ENCODE measurements around the gene FOXP4. TPM values are rescaled to one million over a fixed set of nuclear protein-coding genes. Genes with fewer than 3 reads are reported as not detected.

FOXP4 gene
- polyA plus RNA-seq, 1 of the 3 experiments (the other 2 are of a cell fraction), result 7.3 TPM

DNA sequence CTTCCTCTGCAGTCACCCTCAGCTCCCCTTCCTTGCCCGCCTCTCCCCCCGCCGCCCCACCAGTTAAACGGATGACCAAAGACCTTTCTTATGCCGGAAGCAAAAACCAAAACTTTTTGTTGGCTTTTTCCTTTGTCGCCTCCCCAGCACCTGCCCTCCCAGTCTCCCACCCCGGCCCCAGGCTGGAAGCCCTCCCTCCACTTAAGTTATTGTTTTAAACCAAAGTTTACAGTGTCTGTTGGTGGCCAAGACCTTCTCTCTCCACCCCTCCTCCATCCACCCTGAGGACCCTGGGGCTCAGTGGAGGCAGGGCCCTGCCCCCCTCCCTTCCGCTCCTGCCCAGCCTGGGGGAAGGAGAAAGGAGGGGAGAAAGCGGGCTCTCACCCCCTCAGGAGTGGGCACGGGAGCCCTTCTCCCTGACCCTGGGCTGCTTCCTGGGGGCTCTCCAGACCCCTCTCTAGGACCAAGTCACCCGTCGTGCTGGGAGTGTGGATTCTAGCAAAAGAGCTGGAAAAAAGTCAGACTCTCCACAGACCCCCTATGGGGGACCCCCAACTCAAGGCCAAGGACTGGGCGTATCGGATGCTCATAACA lies 53.8 kb downstream of the FOXP4 start:
- Histone ChIP-seq H3K36me3 (replicated peaks in 1 of 2; ENCODE audit: control insufficient read depth in 1 of 2, insufficient read depth in 2 of 2, low read length in 1 of 2) (peaks cover 0 to 4% of the 10 kb centered on the region in 2 experiments), H3K27me3 (ENCODE audit: insufficient read depth) (no peaks in the 10 kb centered on the region), H3K9ac (no peak overlapping the region), H3K79me2 (ENCODE audit: insufficient read depth) (no peaks in the 10 kb centered on the region), H4K20me1 (ENCODE audit: insufficient read depth) (no peaks in the 10 kb centered on the region), H3K4me1 (ENCODE audit: control insufficient read depth in 1 of 2, insufficient read depth in 2 of 2, low read depth in 1 of 2, low read length in 1 of 2) (peaks cover 0 to 8% of the 10 kb centered on the region in 2 experiments; a peak in 1 of 4 replicates), H3K9me2 (no peaks in the 10 kb centered on the region), H3K4me3 (ENCODE audit: low read depth in 2 of 2, low read length in 1 of 2) (no peak overlapping the region), H2AFZ (ENCODE audit: low read depth) (no peak overlapping the region), H3K4me2 (no peak overlapping the region), H3K27ac (ENCODE audit: low read depth in 2 of 2, low read length in 1 of 2) (no peak overlapping the region), H3K9me3 (no peaks in the 10 kb centered on the region), H3F3A (replicated peaks; ENCODE audit: insufficient read depth) (no peaks in the 10 kb centered on the region)
- TF ChIP-seq GATA2 (CRISPR knock-in tag; IDR thresholded peaks at IDR 0.05), result no peak
- TF ChIP-seq FOSL2 (IDR thresholded peaks at IDR 0.05; ENCODE audit: borderline replicate concordance, low read depth), result no peak
- no peak for TF ChIP-seq SIN3A (IDR thresholded peaks at IDR 0.05; ENCODE audit: borderline replicate concordance, low read depth, low read length)
- no peak for TF ChIP-seq TCF12 (IDR thresholded peaks at IDR 0.05)
- no peak for TF ChIP-seq YY1 (IDR thresholded peaks at IDR 0.05; ENCODE audit: low read depth)
- TF ChIP-seq FOXJ3 (CRISPR knock-in tag; IDR thresholded peaks at IDR 0.05), result no peak
- no peak for TF ChIP-seq MXI1 (IDR thresholded peaks at IDR 0.05; ENCODE audit: low read depth, low read length)
- TF ChIP-seq EP300 (IDR thresholded peaks at IDR 0.05; ENCODE audit: borderline replicate concordance in 1 of 2, low read depth in 1 of 2, low read length in 1 of 2), result no peak
- TF ChIP-seq, protein P1, sequence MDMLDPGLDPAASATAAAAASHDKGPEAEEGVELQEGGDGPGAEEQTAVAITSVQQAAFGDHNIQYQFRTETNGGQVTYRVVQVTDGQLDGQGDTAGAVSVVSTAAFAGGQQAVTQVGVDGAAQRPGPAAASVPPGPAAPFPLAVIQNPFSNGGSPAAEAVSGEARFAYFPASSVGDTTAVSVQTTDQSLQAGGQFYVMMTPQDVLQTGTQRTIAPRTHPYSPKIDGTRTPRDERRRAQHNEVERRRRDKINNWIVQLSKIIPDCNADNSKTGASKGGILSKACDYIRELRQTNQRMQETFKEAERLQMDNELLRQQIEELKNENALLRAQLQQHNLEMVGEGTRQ (IDR thresholded peaks at IDR 0.05; ENCODE audit: borderline replicate concordance, low read depth, low read length), result no peak
- TF ChIP-seq, protein P2, sequence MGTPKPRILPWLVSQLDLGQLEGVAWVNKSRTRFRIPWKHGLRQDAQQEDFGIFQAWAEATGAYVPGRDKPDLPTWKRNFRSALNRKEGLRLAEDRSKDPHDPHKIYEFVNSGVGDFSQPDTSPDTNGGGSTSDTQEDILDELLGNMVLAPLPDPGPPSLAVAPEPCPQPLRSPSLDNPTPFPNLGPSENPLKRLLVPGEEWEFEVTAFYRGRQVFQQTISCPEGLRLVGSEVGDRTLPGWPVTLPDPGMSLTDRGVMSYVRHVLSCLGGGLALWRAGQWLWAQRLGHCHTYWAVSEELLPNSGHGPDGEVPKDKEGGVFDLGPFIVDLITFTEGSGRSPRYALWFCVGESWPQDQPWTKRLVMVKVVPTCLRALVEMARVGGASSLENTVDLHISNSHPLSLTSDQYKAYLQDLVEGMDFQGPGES (IDR thresholded peaks at IDR 0.05; ENCODE audit: low read depth, low read length), result no peak
- no peak for TF ChIP-seq FOXM1 (IDR thresholded peaks at IDR 0.05; ENCODE audit: low read depth)
- TF ChIP-seq, protein P3, sequence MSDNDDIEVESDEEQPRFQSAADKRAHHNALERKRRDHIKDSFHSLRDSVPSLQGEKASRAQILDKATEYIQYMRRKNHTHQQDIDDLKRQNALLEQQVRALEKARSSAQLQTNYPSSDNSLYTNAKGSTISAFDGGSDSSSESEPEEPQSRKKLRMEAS (IDR thresholded peaks at IDR 0.05; ENCODE audit: low read depth), result no peak
- TF ChIP-seq NFIC (IDR thresholded peaks at IDR 0.05; ENCODE audit: borderline replicate concordance), result no peak
- no peak for TF ChIP-seq ELF1 (IDR thresholded peaks at IDR 0.05)
- TF ChIP-seq, protein P4, sequence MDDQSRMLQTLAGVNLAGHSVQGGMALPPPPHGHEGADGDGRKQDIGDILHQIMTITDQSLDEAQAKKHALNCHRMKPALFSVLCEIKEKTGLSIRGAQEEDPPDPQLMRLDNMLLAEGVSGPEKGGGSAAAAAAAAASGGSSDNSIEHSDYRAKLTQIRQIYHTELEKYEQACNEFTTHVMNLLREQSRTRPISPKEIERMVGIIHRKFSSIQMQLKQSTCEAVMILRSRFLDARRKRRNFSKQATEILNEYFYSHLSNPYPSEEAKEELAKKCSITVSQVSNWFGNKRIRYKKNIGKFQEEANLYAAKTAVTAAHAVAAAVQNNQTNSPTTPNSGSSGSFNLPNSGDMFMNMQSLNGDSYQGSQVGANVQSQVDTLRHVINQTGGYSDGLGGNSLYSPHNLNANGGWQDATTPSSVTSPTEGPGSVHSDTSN (IDR thresholded peaks at IDR 0.05), result no peak
- TF ChIP-seq, protein P5, sequence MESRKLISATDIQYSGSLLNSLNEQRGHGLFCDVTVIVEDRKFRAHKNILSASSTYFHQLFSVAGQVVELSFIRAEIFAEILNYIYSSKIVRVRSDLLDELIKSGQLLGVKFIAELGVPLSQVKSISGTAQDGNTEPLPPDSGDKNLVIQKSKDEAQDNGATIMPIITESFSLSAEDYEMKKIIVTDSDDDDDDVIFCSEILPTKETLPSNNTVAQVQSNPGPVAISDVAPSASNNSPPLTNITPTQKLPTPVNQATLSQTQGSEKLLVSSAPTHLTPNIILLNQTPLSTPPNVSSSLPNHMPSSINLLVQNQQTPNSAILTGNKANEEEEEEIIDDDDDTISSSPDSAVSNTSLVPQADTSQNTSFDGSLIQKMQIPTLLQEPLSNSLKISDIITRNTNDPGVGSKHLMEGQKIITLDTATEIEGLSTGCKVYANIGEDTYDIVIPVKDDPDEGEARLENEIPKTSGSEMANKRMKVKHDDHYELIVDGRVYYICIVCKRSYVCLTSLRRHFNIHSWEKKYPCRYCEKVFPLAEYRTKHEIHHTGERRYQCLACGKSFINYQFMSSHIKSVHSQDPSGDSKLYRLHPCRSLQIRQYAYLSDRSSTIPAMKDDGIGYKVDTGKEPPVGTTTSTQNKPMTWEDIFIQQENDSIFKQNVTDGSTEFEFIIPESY (IDR thresholded peaks at IDR 0.05; ENCODE audit: borderline replicate concordance, low read depth), result no peak
- TF ChIP-seq, protein P6, sequence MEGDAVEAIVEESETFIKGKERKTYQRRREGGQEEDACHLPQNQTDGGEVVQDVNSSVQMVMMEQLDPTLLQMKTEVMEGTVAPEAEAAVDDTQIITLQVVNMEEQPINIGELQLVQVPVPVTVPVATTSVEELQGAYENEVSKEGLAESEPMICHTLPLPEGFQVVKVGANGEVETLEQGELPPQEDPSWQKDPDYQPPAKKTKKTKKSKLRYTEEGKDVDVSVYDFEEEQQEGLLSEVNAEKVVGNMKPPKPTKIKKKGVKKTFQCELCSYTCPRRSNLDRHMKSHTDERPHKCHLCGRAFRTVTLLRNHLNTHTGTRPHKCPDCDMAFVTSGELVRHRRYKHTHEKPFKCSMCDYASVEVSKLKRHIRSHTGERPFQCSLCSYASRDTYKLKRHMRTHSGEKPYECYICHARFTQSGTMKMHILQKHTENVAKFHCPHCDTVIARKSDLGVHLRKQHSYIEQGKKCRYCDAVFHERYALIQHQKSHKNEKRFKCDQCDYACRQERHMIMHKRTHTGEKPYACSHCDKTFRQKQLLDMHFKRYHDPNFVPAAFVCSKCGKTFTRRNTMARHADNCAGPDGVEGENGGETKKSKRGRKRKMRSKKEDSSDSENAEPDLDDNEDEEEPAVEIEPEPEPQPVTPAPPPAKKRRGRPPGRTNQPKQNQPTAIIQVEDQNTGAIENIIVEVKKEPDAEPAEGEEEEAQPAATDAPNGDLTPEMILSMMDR (IDR thresholded peaks at IDR 0.05), result no peak
- ChIA-PET CTCF (interaction anchor here (1.4 to 20.7 kb wide), 4 partner anchors 71 to 230 kb away, joined by 3 to 504 read pairs (median 77); no protein-coding TSS in a partner anchor), POLR2A (no interaction called here)
- no peak for DNase-seq
- WGBS (ENCODE audit: low lambda C conversion rate), result 98% methylated on average over 11 of the region's 14 CpGs
